WTC11 (cell line): ENCODE data around the gene PLA2G4E. TPM values are rescaled to one million over a fixed set of nuclear protein-coding genes. Genes with fewer than 3 reads are reported as not detected.
A peak's percentile ranks its signal among the peaks of the same experiment; 100 is the strongest.

Experiments
- ATAC-seq: fragments of 200-7000 bp; cut with Tn5 transposase; 2 replicates; pipeline ENCODE4 v1.10.0; 2021; ENCODE audit warnings: mild to moderate bottlenecking, moderate library complexity
- CTCF ChIA-PET: fragments of 300-600 bp; sonication (Branson Sonifier 250); formaldehyde crosslinking; loops from one replicate; lab custom pipeline; 2021; ENCODE audit warnings: antibody characterized with exemption; lab: Charles Lee
- POLR2A ChIA-PET: fragments of 350-600 bp; sonication (Branson Sonifier 250); formaldehyde crosslinking; loops from one replicate; lab custom pipeline; 2021; ENCODE audit warnings: antibody characterized with exemption; lab: Charles Lee
- DNase-seq: peaks from one replicate; pipeline ENCODE4 v3.0.0; 2021; ENCODE audit warnings: low spot score
- H3K27ac Mint-ChIP-seq: 2 replicates; pipeline ENCODE4 v1.8.0; 2021; ENCODE audit warnings: mixed read lengths
- H3K27me3 Mint-ChIP-seq: 2 replicates; pipeline ENCODE4 v1.8.0; 2021; ENCODE audit warnings: low read depth, mild to moderate bottlenecking, moderate library complexity, mixed read lengths
- H3K36me3 Mint-ChIP-seq: 2 replicates; pipeline ENCODE4 v1.8.0; 2021; ENCODE audit warnings: mixed read lengths
- H3K4me1 Mint-ChIP-seq: 2 replicates; pipeline ENCODE4 v1.8.0; 2022; ENCODE audit warnings: mixed read lengths
- H3K4me3 Mint-ChIP-seq: 2 replicates; pipeline ENCODE4 v1.8.0; 2021; ENCODE audit warnings: mild to moderate bottlenecking, moderate library complexity, mixed read lengths
- H3K9me3 Mint-ChIP-seq: 2 replicates; pipeline ENCODE4 v1.8.0; 2021; ENCODE audit warnings: mixed read lengths
- ARID4B ChIP-seq: sonication (generic); formaldehyde crosslinking; IDR thresholded peaks from 2 replicates; pipeline ENCODE4 v1.8.0; 2023; ENCODE audit warnings: missing genetic modification reagents, mild to moderate bottlenecking, borderline replicate concordance
- ATF3 ChIP-seq: sonication (generic); formaldehyde crosslinking; conservative IDR thresholded peaks from 2 replicates; pipeline ENCODE4 v1.8.1; 2022; ENCODE audit warnings: mild to moderate bottlenecking, missing genetic modification reagents
- GRHL2 ChIP-seq: fragments of 250-450 bp; sonication (Bioruptor Pico); IDR thresholded peaks from 2 replicates; pipeline ENCODE4 v1.8.0; 2022; ENCODE audit warnings: mild to moderate bottlenecking, moderate library complexity; ENCODE audit not compliant: insufficient replicate concordance, severe bottlenecking
- GTF2I ChIP-seq: fragments of 250-450 bp; sonication (Bioruptor Pico); conservative IDR thresholded peaks from 2 replicates; pipeline ENCODE4 v1.4.0; 2021; ENCODE audit warnings: mild to moderate bottlenecking
- KAT7 ChIP-seq: sonication (generic); formaldehyde crosslinking; IDR thresholded peaks from 2 replicates; pipeline ENCODE4 v1.8.1; 2023; ENCODE audit warnings: missing genetic modification reagents, mild to moderate bottlenecking, borderline replicate concordance
- MYBL2 ChIP-seq: sonication (generic); formaldehyde crosslinking; IDR thresholded peaks from 2 replicates; pipeline ENCODE4 v1.8.1; 2023; ENCODE audit warnings: mild to moderate bottlenecking, moderate library complexity, missing genetic modification reagents
- NFE2L1 ChIP-seq: sonication (generic); formaldehyde crosslinking; IDR thresholded peaks from 2 replicates; pipeline ENCODE4 v1.8.1; 2023; ENCODE audit warnings: missing genetic modification reagents
- NFYB ChIP-seq: sonication (generic); formaldehyde crosslinking; conservative IDR thresholded peaks from 2 replicates; pipeline ENCODE4 v1.8.0; 2022; ENCODE audit warnings: low read depth, missing genetic modification reagents
- OVOL2 ChIP-seq: fragments of 250-450 bp; sonication (Bioruptor Pico); IDR thresholded peaks from 2 replicates; pipeline ENCODE4 v1.9.0; 2021; ENCODE audit warnings: mild to moderate bottlenecking, borderline replicate concordance
- SMAD3 ChIP-seq: sonication (generic); formaldehyde crosslinking; IDR thresholded peaks from 2 replicates; pipeline ENCODE4 v1.8.0; 2022; ENCODE audit warnings: missing genetic modification reagents, mild to moderate bottlenecking, borderline replicate concordance
- STAT6 ChIP-seq: sonication (generic); formaldehyde crosslinking; conservative IDR thresholded peaks from 2 replicates; pipeline ENCODE4 v1.8.1; 2023; ENCODE audit warnings: mild to moderate bottlenecking, low read depth, missing genetic modification reagents, moderate library complexity
- TEAD4 ChIP-seq: sonication (generic); formaldehyde crosslinking; IDR thresholded peaks from 2 replicates; pipeline ENCODE4 v1.8.0; 2022; ENCODE audit warnings: mild to moderate bottlenecking, missing genetic modification reagents
- ZMAT4 ChIP-seq: fragments of 250-450 bp; sonication (Bioruptor Pico); IDR thresholded peaks from 2 replicates; pipeline ENCODE4 v1.9.0; 2021; ENCODE audit warnings: mild to moderate bottlenecking
- ZNF232 ChIP-seq: sonication (generic); formaldehyde crosslinking; IDR thresholded peaks from 2 replicates; pipeline ENCODE4 v1.8.0; 2022; ENCODE audit warnings: mild to moderate bottlenecking, missing genetic modification reagents
- ZNF281 ChIP-seq: sonication (generic); formaldehyde crosslinking; IDR thresholded peaks from 2 replicates; pipeline ENCODE4 v1.8.0; 2023; ENCODE audit warnings: mild to moderate bottlenecking, missing genetic modification reagents
- ZNF416 ChIP-seq: fragments of 250-450 bp; sonication (Bioruptor Pico); IDR thresholded peaks from 2 replicates; pipeline ENCODE4 v1.9.0; 2021; ENCODE audit warnings: mild to moderate bottlenecking, inconsistent platforms
- total RNA-seq: library from RNA; stranded (reverse); gene quantifications from 3 replicates; pipeline ENCODE4 v1.2.3, GENCODE V29; 2021
- TF ChIP-seq, protein P1 (sequence below): sonication (generic); formaldehyde crosslinking; IDR thresholded peaks from 2 replicates; pipeline ENCODE4 v1.8.1; 2023; ENCODE audit warnings: mild to moderate bottlenecking, missing genetic modification reagents

Gene PLA2G4E
- total RNA-seq, 1 experiment from 2014 or later: not detected

GRCh38 chr15:42057799-42058646 is 37.2 kb upstream of the PLA2G4E start:
- ATAC-seq: no peak
- peak overlapping the region; percentile 57; the same call in 1 of the 2 replicates for H3K27ac Mint-ChIP-seq
- CTCF ChIA-PET: interaction anchor here (1.0 to 2.3 kb wide), 11 partner anchors 26 to 327 kb away, joined by 3 to 49 read pairs (median 5); partner anchors contain the start of genes EHD4 and MAPKBP1
- TF ChIP-seq NFE2L1 (CRISPR knock-in tag): no peak
- TF ChIP-seq KAT7 (CRISPR knock-in tag): no peak
- TF ChIP-seq SMAD3 (CRISPR knock-in tag): no peak
- no peak for TF ChIP-seq ZMAT4
- TF ChIP-seq OVOL2: no peak
- no peak for TF ChIP-seq STAT6 (CRISPR knock-in tag)
- no peak for TF ChIP-seq TEAD4 (CRISPR knock-in tag)
- no peak for TF ChIP-seq ZNF416 (CRISPR knock-in tag)
- TF ChIP-seq, protein P1, sequence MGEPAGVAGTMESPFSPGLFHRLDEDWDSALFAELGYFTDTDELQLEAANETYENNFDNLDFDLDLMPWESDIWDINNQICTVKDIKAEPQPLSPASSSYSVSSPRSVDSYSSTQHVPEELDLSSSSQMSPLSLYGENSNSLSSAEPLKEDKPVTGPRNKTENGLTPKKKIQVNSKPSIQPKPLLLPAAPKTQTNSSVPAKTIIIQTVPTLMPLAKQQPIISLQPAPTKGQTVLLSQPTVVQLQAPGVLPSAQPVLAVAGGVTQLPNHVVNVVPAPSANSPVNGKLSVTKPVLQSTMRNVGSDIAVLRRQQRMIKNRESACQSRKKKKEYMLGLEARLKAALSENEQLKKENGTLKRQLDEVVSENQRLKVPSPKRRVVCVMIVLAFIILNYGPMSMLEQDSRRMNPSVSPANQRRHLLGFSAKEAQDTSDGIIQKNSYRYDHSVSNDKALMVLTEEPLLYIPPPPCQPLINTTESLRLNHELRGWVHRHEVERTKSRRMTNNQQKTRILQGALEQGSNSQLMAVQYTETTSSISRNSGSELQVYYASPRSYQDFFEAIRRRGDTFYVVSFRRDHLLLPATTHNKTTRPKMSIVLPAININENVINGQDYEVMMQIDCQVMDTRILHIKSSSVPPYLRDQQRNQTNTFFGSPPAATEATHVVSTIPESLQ (CRISPR knock-in tag): no peak
- TF ChIP-seq ZNF281 (CRISPR knock-in tag): no peak
- TF ChIP-seq MYBL2 (CRISPR knock-in tag): no peak
- TF ChIP-seq, all 79 proteins: peak for 0
- Mint-ChIP-seq H3K27me3 (no peaks in the 10 kb centered on the region), H3K9me3 (peaks cover 3% of the 10 kb centered on the region; the same call in 1 of the 2 replicates), H3K4me1 (peaks cover 12% of the 10 kb centered on the region), H3K4me3 (peak overlapping the region; percentile 18; the same call in 1 of the 2 replicates), H3K36me3 (no peaks in the 10 kb centered on the region)
- POLR2A ChIA-PET: no interaction called here
- DNase-seq: no peak

GRCh38 chr15:42056934-42057798 is 36.3 kb upstream of the PLA2G4E start:
- DNase-seq (peak; percentile 89), ATAC-seq (peak; percentile 96)
- H3K4me3 Mint-ChIP-seq: peak overlapping the region; percentile 48
- H3K9me3 Mint-ChIP-seq: peaks cover 3% of the 10 kb centered on the region; the same call in 1 of the 2 replicates
- no peaks in the 10 kb centered on the region for H3K27me3 Mint-ChIP-seq
- POLR2A ChIA-PET: no interaction called here
- peaks cover 12% of the 10 kb centered on the region for H3K4me1 Mint-ChIP-seq
- H3K27ac Mint-ChIP-seq: peak overlapping the region; percentile 57; the same call in 1 of the 2 replicates
- CTCF ChIA-PET: interaction anchor here (0.9 to 2.3 kb wide), 13 partner anchors 12 to 328 kb away, joined by 3 to 49 read pairs (median 5); partner anchors contain the start of genes EHD4 and MAPKBP1
- H3K36me3 Mint-ChIP-seq: no peaks in the 10 kb centered on the region
- 0 out of 2 replicates have a peak, but pooled peaks have one; percentile 56 for TF ChIP-seq ARID4B
- no peak for TF ChIP-seq GRHL2 (CRISPR knock-in tag)
- no peak for TF ChIP-seq GTF2I (CRISPR knock-in tag)
- TF ChIP-seq NFYB (CRISPR knock-in tag): no peak
- no peak for TF ChIP-seq ATF3 (CRISPR knock-in tag)
- TF ChIP-seq ZNF232 (CRISPR knock-in tag): no peak
- TF ChIP-seq OVOL2: no peak
